Lower leg skin (tissue), 4 donors: ENCODE measurements around the gene C1QTNF5. TPM values are rescaled to one million over a fixed set of nuclear protein-coding genes. Genes with fewer than 3 reads are reported as not detected.
A peak's percentile ranks its signal among the peaks of the same experiment; 100 is the strongest.

ENCODE experiments used
- DNase-seq, 2 donors: peaks; one replicate each; pipeline ENCODE4 v3.0.0-alpha.2; 2019; ENCODE audit warnings: low spot score in 2 of 2
- H3K4me3 ChIP-seq: fragments of 200-600 bp; sonication (generic); 2 replicates; pipeline ENCODE4 v1.5.1; 2017; ENCODE audit warnings: mild to moderate bottlenecking, low read depth; ENCODE audit not compliant: poor library complexity, severe bottlenecking
- CTCF ChIP-seq, 3 donors: fragments of 450-650 bp; IDR thresholded peaks; one replicate each; pipeline ENCODE4 v1.5.1; 2016; ENCODE audit warnings: antibody characterized with exemption in 3 of 3, mild to moderate bottlenecking in 3 of 3, moderate library complexity in 2 of 3
- POLR2A ChIP-seq, 2 donors: fragments of 450-650 bp; IDR thresholded peaks; one replicate each; pipeline ENCODE4 v1.6.1; 2016 to 2017; ENCODE audit warnings: antibody characterized with exemption in 2 of 2, mild to moderate bottlenecking in 1 of 2, moderate library complexity in 1 of 2
- WGBS, 2 donors: methylation state at CpG; one replicate each; pipeline ENCODE4 v1.1.5; 2018; 5-methylcytosine and 5-hydroxymethylcytosine counted together
- intact Hi-C: fragments of 100-400 bp; cut with DNase I; formaldehyde crosslinking; loops from one replicate; pipeline ENCODE4 v1.15.0; 2023; ENCODE audit warnings: low total_unique reads
- total RNA-seq, 4 donors: library from RNA; depleted of rRNA; stranded (reverse); fragments of >200 nt; gene quantifications; one replicate each; pipeline ENCODE4 v1.1.0, GENCODE V29; 2016

The C1QTNF5 gene
- total RNA-seq, 4 donors from 2014 or later: 4.2 to 14.3 (median 8.6) TPM

- 5 to 6% methylated on average over 25 to 47 of the region's 60 CpGs for WGBS, 2 donors
- DNase-seq: peak in 1 of 2 donors; percentile 89
- H3K4me3 ChIP-seq: peak overlapping the region; percentile 7
- no peak for TF ChIP-seq POLR2A (IDR thresholded peaks at IDR 0.05)
- no peak for TF ChIP-seq CTCF (IDR thresholded peaks at IDR 0.05)
- intact Hi-C loops: loop anchor here (5.0 to 10.0 kb wide), 2 partner anchors 116 to 359 kb away; partner anchors contain the start of gene CBL
These were observed 19.7 kb downstream of the C1QTNF5 start for GRCh38 chr11:119320776-119321524.

DNA sequence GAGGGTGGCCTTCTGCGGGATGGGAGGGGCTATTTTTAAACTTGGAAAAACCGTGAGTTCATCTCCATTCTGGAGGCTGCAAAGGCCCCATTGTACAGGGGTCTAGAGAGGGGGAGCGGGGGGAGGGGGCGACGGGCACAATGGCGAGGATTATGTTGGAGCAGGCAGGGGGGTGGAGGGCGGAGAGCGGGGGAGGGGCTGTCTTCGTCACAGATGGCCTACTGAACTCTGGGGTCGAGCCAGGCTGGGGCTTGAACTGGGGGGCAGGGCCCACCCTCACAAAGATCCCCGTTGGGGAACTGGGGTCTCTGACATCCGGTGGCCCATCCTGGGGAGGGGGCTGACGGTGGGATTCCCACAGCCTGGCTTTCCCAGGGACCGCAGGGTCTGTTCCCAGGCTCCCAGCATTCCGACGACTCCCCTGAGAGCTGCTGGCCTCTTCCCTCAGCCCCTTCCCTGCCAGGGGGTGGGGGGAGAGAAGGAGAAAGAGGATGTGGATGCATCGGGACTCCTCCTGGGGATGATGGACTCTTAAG lies 20.4 kb downstream of the C1QTNF5 start:
- H3K4me3 ChIP-seq: peak overlapping the region; percentile 7
- no peak for TF ChIP-seq POLR2A (IDR thresholded peaks at IDR 0.05)
- no peak for TF ChIP-seq CTCF (IDR thresholded peaks at IDR 0.05)
- 40 to 57% methylated on average over 17 of the region's 17 CpGs for WGBS, 2 donors
- intact Hi-C loops: loop anchor here (5.0 to 10.0 kb wide), 2 partner anchors 116 to 358 kb away; partner anchors contain the start of gene CBL
- peak in 1 of 2 donors; percentile 86 for DNase-seq

DNA sequence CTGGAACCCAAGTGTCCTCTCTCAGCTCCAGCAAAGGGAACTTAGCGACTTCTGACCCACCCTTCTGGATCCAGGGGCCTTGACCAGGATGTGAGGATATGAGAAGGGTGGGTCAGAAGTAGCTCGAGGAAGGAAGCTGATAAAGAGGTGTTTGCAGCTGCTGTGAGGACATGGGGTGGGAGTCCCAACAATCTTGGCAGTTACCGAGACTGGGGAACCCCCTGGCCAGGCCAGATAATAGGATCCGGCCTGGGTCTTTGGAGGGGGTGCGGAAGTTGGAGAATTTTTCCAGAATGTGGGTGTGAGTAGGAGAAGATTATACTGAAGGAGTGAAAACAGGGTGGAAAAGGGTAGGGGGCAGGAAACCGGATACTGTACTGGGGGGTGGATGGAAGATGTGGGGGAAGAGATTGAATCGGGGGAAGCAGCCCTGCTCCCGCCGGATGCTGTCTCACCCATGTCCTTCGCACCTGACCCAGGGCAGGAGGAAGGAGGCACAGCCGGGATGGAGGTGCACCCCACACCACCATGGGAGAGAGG lies 20.9 kb downstream of the C1QTNF5 start:
- 68 to 74% methylated on average over 11 of the region's 11 CpGs for WGBS, 2 donors
- H3K4me3 ChIP-seq: no peak overlapping the region
- TF ChIP-seq POLR2A (IDR thresholded peaks at IDR 0.05) (no peak), CTCF (IDR thresholded peaks at IDR 0.05) (no peak)
- intact Hi-C loops: loop anchor here (5.0 to 10.0 kb wide), 2 partner anchors 115 to 357 kb away; partner anchors contain the start of gene CBL
- DNase-seq: peak in 1 of 2 donors; percentile 72

- intact Hi-C loops: no loop called here
- TF ChIP-seq POLR2A (IDR thresholded peaks at IDR 0.05) (no peak), CTCF (IDR thresholded peaks at IDR 0.05) (no peak)
- WGBS, 2 donors: 66 to 81% methylated on average over 8 of the region's 8 CpGs
- H3K4me3 ChIP-seq: no peak overlapping the region
- DNase-seq: peak in 1 of 2 donors; percentile 82
These were observed 21.5 kb downstream of the C1QTNF5 start for GRCh38 chr11:119319136-119319699.

DNA sequence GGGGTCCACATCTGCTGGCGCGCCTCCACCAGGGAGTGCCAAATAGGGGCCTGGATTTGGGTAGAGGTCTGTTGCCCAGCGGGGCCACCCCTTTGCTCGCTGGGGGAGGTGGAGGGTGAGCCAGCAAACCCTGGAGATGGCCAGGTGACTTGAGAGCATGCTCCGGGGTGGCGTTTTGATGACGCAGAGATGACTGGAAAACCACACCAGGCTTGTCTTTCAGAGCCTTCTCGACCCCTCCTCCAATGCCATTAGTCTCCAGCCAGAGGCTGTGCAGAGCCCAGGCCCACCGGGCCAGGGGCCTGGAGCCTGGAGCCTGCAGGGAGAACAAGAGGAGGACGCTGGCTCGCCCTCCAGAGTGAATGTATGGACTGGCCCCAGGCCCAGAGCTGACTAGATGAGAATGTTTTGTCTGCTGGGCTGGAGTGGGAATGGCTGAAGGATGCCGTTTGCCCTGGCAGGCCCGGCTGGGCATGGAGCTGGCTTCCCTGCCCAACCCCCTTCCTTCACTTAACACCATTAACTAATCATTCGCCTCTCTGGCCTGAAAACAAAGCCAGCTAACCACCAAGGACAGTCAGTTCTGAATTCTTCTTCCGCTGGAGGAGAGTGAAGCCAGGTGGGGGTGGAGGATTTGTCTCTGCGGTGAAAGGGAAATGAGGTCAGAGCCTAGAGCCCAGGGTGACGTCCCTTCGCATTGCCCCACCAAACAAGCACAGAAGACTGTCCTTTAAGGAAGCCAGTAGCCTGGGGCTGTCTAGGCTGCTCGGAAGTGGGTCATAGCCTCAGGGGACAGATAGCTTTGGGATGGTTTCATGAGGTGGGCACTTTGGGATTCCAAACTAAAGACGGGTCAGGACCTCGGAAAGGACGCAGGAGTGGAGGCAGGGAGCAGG lies 22.2 kb downstream of the C1QTNF5 start:
- WGBS, 2 donors: 50 to 59% methylated on average over 19 to 22 of the region's 22 CpGs
- TF ChIP-seq CTCF (IDR thresholded peaks at IDR 0.05) (no peak), POLR2A (IDR thresholded peaks at IDR 0.05) (no peak)
- peak in 1 of 2 donors; percentile 86 for DNase-seq
- intact Hi-C loops: no loop called here
- H3K4me3 ChIP-seq: no peak overlapping the region
